OCI-LY7 (cell line): ENCODE data around the gene NUDT22.

Experiments used
- CTCF ChIP-seq: fragments of 200-600 bp; sonication (generic); conservative IDR thresholded peaks from 2 replicates; pipeline ENCODE4 v1.5.1; 2014; ENCODE audit warnings: mild to moderate bottlenecking, antibody characterized with exemption, low read length, moderate library complexity, mixed read lengths
- EZH2phosphoT487 ChIP-seq: fragments of 200-600 bp; sonication (generic); IDR thresholded peaks from 2 replicates; pipeline ENCODE4 v1.6.1; 2018; ENCODE audit warnings: low read depth, borderline replicate concordance, mild to moderate bottlenecking, mixed run types, antibody characterized with exemption, low read length, moderate library complexity, mixed read lengths

- TF ChIP-seq CTCF (no peak), EZH2phosphoT487 (no peak)
Measured at GRCh38 chr11:64233913-64234586, 8.0 kb downstream of the NUDT22 start, which contains the start of gene VEGFB.
